DMS53 treated with DMSO at 0.1 percent for 48 hours (cell line): ENCODE results near the gene PGM1.
A peak's percentile ranks its signal among the peaks of the same experiment; 100 is the strongest.
"Not testable (repeated sequence)": the region's sequence is repeated elsewhere in the genome, so short reads cannot be mapped to it uniquely, and the experiment has no call there.

Experiments
- DNase-seq: peaks from one replicate; lab custom pipeline; 2025; ENCODE audit not compliant: unreplicated experiment; lab: John Stamatoyannopoulos, UW

The PGM1 gene

GRCh38 chr1:63593303-63593885, at the start of gene PGM1:
Gene PGM1, plus strand, starts transcription at chr1:63593411. Its CDS starts 78 bp downstream, at chr1:63593489.
- peak; percentile 89 for DNase-seq

DNA sequence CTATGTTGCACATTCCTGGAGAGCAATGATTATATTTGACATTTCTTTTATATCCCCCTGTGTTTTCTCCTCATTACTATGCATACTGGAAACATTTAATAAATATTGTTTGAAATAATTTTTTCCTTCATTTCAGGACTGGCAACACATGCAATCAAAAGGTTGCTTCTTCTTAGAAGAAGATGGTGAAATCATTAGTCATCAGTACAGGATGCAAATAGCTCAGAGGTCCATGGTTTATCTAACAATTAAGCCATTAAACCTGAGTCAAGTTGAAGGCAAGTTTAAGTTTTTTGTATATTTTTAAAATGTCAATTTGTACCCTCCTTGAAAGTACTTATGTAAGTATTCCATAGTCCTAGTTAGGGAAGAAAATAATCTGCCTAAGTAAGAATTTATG, 47.4 kb upstream of the PGM1 start:
- no peak for DNase-seq

DNA sequence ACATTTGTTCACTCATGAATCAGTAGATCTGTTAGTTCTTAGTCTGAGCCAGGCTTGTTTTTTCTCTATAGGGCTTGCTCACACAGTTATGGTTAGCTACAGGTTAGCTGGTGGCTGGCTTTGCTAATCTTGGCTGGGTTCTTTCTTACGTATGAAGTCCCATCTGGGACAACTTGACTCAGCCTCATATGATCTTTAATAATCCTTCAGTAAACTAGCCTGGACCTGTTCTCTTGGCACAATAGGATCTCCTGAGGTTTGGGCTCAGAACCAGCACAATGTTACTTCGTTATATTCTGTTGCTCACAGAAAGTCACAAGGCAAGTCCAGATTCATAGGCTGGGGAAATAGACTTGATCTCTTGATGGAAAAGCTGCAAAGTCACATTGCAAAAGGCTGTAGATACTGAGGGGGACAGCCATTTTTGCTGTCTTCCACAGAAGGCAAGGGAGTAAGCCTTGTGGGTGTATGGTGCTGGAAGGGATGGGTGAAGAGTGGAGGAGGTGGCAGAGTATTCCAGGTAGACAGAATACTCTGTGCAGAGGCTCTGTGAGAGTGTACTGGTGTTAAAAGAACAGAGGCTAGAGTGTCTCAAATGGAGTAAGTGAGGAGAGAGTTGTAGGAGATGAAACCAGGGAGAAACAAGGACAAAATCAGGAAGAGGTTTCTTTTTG, 45.5 kb upstream of the PGM1 start:
- DNase-seq = no peak

- DNase-seq = no peak
Observed at GRCh38 chr1:63548303-63548702, 44.9 kb upstream of the PGM1 start.

GRCh38 chr1:63548877-63549276, 44.3 kb upstream of the PGM1 start:
- no peak for DNase-seq

GRCh38 chr1:63555480-63555879, 37.7 kb upstream of the PGM1 start:
- DNase-seq = no peak

GRCh38 chr1:63557365-63557987, 35.7 kb upstream of the PGM1 start:
- DNase-seq = peak; percentile 20

DNA sequence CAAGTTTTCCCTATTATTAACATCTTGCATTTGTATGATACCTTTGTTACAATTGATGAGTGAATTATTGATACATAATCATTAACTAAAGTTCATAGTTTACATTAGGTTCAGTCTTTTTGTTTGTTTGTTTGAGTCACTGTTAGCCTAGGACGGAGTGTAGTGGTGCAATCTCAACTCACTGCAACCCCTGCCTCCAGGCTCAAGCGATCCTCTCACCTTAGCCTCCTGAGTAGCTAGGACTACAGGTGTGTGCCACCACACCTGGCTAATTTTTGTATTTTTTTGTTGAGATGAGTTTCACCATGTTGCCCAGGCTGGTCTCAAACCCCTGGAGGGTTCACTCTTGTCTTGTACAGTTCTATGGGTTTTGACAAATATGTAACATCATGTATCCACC, 33.9 kb upstream of the PGM1 start:
- DNase-seq = no peak

DNA sequence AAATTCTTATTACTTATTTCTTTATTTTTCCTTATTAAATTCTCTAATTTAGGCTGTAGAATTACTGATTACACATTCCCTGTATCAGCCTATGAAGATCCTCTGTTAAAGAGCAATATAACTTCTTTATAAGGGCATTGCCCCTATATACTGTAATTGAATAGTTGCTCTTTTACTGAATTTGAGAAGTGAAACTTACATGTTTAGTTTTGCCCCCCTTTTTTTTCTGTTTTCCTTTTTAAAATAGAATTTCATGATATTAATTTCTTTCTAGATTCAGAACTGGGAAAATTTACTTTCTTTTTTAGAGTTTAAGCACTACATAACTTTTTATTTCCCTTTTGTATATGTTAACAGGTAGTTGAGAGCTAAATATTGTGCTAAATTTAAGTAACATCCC, 29.5 kb upstream of the PGM1 start:
- DNase-seq = no peak

- DNase-seq = no peak
Observed at GRCh38 chr1:63569068-63569467, 24.1 kb upstream of the PGM1 start.

GRCh38 chr1:63569640-63570316, 23.4 kb upstream of the PGM1 start:
- DNase-seq = no peak

DNA sequence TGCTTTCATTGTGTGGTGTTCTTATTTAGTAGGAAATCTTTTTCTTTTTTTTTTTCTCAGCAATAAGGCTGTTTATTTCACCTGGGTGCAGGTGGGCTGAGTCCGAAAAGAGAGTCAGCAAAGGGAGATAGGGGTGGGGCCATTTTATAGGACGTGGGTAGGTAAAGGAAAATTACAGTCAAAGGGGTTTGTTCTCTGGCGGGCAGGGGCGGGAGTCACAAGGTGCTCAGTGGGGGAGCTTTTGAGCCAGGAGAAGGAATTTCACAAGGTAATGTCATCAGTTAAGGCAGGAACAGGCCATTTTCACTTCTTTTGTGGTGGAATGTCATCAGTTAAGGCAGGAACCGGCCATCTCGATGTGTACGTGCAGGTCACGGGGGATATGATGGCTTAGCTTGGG, 20.5 kb upstream of the PGM1 start:
- DNase-seq = not testable (repeated sequence)

- DNase-seq = not testable (repeated sequence)
Observed at GRCh38 chr1:63574203-63574796, 18.9 kb upstream of the PGM1 start.

DNA sequence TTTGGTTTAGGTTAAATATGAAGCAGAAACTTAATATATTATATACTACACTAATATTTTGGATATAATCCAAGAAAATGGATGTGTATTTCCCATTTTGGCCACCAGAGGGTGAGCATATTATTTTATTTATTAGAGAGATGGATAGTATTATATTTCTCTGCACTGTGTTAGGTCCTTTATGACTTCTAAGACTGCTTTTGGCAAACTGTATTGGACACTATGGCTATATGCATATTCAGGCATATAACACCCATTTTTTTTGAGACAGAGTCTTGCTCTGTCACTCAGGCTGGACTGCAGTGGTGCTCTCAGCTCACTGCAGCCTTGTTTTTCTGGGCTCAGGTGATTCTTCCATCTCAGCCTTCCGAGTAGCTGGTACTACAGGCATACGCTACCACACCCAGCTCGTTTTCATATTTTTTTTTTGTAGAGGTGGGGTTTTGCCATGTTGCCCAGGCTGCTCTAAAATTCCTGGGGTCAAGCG, 17.8 kb upstream of the PGM1 start:
- DNase-seq = peak; percentile 22

DNA sequence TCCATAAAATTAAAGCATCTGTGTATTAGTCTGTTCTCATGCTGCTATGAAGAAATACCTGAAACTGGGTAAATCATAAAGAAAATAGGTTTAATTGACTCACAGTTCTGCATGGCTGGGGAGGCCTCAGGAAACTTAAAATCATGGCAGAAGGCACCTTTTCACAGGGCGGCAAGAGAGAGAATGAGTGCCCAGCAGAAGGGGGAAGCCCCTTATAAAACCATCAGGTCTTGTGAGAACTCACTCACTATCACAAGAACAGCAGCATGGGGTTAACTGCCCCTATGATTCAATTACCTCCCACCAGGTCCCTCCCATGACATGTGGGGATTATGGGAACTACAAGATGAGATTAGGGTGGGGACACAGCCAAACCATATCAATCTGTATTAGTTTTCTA, 6.9 kb upstream of the PGM1 start:
- not testable (repeated sequence) for DNase-seq

DNA sequence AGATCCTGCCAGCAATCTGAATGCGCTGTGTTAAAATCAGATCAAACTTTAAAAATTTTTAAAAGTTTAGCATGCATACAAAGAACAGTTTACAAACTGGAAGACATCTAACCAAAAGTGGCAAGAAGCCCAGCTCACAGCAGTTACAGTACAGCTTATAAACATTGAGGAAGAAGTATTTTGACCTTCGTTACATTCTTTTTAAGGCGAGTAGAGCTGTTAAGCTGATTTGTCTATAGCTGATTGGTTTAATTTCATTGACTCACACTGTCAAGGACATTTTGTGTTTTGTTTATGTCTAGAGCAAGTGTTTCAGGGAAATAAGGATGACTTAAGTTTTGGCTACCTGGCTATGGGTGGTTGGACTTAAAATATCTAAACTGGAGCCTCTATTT, 3.0 kb upstream of the PGM1 start:
- DNase-seq = no peak

DNA sequence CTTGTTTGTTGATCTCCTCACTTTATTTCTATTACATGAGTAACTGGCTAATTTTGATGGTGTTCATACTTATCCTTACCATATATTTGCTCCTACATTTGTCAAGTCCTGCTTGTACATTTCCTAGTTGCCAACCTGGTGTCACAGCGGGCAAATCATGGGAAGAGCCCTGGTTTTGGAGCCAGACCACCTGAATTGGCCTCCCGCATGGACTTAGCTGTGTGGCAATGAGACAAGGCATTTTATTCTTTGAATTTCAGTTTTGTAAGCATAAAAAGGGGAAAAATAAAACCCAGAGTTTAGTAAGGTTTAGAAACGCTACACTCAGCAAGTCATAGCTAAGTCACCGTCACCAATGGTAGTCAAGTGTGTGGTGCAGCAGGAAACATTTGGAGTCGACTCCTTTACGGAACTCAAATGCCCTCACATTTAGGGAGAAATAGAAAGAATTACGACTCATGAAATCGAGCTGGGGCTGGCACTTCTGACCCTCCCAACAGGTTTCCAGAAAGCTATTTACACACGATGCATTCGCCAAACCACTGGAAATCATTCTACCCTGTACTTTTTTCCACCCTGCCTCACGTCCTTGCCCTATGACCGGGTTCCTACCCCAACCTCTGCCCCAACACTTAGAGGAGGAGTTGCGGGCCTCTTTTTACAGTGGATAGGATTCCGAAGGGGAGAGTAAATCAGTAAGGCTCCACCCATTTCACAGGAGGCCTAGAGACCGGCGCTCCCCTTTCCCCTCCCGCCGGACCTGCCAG, 492 bp upstream of the PGM1 start:
- DNase-seq = no peak

DNA sequence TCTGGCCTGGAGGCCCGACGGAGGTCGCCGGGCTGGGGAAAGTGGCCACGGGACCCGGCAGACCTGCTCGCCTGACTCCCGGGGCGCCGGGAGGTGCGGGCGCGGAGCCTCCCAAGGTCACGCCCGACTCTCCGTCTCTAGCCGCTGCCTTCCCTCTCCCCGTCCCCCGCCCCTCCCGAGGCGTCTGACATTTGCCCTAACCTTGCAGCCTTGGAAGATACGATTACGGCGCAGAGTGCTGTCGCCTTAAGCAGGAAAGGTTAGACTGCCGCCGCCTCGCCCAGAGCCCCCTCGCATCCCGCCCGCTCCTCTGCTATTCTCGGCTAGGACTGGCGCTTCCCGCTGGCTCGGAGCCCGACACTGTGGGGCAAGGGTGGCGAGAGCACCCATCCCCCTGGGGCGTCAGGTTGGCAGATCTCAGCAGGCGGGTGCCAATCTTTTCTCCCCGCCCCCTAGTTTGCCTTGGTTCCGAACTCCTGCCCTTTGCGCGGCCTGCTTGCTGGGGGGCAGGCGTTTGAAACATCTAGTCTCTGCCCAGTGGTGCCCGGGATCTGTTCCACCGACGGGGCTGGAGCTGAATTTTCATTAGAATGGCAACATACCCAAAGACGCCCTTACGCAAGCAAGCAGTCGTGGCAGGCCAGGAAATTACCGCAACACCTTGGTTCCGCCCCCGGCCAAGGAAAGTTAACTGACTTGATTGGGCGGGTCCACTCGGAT, 835 bp downstream of the PGM1 start:
- DNase-seq = peak; percentile 81

DNA sequence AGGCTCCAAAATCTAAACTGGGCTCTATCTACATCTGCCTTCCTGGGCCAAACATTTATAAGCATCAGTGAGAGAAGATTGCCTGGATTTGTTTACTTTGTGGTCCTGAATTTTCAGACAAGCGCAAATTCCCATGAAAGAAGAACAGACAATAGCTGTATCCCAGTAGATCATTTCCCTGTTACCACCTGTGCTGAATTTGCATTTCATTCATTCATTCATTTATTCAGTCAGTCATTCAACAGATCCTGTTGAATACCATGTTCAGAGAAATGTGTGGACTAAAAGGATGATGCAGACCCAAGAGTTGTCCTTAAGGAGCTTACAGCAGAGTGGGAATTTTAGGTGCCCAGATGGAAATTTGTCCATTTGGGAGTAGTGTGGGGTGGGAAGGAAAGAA, 2.2 kb downstream of the PGM1 start:
- DNase-seq = no peak

- DNase-seq = no peak
Observed at GRCh38 chr1:63599799-63600198, 6.6 kb downstream of the PGM1 start.
